ENCODE results near the gene EDN1.

EDN1 gene

DNA sequence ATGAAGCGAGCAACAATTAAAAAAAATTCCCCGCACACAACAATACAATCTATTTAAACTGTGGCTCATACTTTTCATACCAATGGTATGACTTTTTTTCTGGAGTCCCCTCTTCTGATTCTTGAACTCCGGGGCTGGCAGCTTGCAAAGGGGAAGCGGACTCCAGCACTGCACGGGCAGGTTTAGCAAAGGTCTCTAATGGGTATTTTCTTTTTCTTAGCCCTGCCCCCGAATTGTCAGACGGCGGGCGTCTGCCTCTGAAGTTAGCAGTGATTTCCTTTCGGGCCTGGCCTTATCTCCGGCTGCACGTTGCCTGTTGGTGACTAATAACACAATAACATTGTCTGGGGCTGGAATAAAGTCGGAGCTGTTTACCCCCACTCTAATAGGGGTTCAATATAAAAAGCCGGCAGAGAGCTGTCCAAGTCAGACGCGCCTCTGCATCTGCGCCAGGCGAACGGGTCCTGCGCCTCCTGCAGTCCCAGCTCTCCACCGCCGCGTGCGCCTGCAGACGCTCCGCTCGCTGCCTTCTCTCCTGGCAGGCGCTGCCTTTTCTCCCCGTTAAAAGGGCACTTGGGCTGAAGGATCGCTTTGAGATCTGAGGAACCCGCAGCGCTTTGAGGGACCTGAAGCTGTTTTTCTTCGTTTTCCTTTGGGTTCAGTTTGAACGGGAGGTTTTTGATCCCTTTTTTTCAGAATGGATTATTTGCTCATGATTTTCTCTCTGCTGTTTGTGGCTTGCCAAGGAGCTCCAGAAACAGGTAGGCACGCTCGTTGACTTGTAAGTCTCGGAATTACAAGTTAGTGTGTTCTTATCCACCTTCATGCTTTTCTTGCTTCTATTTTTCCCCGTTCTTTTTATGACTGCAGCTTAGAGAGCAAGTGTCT lies at the start of gene EDN1:
EDN1 (plus strand) TSS at position 429 of the 888 bp plus-strand sequence; CDS start at position 698, 269 bp downstream.
- DNase-seq: peak; percentile 78

DNA sequence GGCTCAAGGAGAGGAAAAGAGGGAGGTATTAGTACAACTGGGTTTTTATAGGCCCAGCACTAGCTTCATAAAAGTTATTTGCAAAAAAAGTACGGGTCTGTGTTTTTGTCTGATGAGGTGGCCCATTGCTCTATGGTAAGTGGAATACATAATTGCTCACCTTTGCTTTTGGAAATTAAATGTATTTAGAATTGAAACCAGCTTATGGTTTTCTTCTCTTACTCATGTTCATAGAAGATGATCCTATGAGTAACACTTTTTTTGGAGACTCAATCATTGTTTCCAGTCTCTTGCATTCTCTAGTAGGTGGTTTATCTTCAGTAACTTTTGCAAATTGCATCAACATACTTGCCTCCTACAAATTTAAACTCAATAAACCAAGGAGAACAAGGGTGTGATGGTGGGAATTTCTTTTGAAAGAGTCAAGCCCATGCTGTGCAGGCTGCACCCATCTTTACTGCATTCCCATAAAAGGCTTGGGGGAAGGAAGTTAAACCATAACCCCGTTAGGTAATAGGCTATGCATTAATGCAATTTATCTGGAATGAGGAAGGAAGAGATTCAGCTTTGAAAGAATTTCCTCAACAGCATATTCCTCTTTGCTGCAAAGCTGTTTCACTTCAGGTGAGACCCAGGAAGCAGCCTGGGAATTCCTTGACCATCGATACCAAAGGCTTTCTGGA lies 48.5 kb upstream of the EDN1 start:
- DNase-seq: no peak

DNA sequence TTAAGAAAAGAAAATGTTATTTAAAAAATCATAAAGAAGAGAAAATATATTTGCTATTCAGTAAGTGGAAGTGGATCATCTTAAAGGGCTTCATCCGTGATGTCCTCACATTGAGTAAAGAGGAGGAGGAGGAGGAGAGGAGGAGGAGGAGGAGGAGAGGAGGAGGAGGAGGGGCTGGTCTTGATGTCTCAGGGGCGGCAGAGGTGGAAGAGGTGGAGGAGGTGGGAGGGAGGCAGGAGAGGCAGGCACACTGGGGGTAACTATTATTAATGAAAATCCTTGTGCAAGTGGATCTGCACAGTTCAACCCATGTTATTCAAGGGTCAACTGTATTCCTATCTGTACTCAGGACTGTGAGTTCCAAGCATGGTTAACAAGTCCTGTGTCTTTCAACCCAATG lies 47.0 kb upstream of the EDN1 start:
- no peak for DNase-seq

DNA sequence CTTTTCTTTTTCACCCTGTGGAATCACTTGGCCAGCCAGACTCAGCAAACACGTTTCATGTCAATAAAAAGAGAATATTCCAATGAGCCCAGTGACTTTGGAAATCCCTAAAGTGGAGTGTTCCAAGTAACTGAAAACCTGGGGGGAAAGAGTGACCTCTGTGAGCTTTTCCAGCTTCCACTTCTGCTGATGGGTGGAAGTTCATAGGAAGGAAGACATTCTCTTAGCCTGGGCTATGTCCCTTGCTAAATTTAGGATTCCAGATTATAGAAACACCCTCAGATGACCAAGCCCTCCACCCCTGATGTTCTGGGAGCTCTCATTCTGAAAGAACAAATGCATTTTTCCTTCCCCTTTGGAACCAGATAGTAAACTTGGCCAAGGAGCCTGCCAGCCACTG lies 44.8 kb upstream of the EDN1 start:
- no peak for DNase-seq

DNA sequence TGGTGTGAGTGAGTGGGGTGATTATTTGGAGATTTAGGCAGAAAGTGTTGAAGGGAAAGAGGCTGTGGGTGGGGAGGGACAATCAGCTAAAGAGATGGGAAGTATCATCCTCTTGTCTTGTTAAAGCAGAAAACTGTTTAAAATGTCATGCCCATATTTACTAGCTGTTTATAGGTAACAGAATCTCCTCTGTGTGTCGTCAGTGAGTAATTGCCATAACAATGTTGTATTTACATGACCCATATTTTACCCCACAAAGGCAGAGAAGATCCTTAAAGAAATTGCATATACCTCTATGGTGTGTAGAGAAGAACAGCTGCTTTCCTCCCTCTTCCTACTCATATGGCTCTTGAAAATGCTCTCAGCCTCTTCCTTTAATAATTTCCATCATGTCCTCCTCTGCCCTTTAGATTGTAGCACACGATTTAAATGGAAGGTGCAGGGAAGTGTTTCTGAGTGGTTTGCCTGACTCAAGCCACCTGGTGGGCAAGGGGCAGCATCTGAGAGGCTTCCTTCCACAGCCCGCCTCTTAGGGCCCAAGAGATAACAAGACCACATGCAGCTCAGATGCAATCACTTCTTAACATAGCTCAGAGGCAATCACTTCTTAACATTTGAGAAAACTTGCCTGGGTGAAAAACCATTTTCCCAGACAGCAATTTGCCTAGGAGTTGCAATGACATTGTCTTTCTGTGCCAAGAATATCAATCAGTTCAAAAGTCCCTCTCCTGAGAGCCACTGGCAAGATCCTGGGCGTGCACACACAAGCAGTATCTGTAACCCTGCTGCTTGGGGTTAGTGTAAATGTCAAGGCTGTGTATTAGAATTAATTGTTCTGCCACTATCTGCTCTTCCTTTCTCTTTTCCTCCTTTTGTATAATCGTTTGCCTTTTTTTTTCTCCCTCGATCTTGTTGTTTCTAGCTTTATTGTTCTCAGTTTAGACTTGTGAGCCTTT lies 44.1 kb upstream of the EDN1 start:
- peak; percentile 77 for DNase-seq

DNA sequence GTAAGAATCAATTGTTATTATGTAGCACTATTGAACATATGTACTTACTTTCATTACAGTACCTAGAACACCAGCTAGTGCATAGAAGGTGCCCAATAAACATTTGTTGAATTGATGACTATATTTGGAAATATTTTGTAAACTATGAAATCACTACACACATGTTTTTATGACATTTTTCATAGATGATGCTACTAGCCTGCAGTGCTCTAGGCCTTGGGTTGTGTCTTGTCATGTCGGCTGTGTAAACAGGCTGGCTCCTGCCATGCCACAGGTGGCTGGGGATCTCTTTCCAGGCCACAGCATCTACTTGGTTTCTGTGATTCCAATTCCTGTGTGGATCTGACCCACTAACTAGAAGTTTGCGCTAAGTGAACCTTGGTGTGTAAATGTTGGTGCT lies 43.3 kb upstream of the EDN1 start:
- DNase-seq: no peak

DNA sequence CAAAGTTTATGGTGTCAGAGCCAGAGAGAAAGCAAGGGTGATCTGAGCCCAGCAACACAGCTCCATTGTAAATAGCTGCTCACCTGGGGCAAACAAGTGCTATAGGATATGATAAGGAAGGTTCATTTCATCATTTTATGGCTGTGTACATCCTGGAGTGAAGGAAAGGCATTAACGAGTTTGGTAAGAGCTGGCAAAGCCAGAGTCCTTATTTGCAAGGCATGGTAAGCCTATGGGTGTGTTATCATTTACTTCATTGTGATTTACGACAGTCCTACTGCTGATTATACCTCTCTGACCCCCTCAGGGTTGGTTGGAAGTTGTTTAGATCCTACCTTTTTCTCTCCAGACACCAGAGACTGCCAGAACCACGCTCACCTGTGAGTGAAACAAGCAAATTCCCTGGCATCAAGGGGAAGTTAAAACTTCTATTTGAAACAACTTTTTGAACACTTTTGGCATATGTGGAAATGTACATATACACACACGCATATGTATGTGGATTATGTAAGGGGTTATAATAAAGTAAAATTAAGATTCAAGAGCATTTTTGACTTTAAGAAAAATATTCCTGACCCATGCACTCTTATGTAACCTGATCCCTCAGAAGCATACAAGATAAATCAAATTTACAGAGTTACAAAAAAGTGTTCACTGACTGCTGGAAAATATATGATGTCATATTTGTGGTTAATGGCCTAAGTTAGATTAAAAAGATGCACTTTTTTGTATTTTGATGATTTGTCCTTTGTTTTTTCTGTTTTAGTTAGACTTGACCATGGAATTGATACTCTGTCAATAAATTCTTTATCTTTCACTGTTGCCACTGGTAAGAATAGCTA lies 40.4 kb upstream of the EDN1 start:
- no peak for DNase-seq

DNA sequence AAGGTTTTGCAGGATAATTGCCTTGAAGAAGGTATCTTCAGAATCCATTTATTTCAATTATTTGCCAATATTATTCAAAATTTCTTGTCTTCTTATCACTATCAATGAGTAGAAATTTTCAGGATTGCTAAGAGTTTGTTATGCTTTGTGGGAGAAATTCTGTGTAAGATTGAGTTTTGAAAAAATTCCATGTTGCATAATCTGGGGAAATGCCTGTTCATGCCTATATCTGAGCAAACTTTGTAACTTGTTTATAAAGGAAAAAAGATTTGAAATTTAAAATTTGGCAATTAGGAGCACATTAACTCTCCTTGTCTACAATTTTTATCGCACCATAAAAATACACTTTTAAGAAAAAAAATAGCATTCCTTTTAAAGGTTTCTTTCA lies 39.8 kb upstream of the EDN1 start:
- no peak for DNase-seq

DNA sequence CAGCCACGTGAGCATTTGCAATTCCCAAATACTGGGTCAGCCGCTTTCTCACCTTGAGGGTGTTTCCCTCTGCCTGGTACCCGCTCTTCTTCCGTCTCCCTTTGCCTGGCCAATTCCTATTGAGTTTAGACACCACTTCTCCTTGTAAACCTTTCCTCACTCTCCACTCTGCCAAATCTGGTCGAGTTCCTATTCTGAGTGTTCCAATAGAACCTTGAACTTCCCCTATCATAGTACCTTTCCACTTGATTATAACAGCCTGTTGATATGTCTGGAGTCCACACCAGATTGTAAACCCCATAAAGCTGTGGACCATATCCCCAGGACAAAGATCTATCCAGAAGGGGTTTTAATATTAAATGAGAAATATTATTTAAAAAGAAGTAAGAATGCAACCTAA lies 36.0 kb upstream of the EDN1 start:
- DNase-seq: no peak

DNA sequence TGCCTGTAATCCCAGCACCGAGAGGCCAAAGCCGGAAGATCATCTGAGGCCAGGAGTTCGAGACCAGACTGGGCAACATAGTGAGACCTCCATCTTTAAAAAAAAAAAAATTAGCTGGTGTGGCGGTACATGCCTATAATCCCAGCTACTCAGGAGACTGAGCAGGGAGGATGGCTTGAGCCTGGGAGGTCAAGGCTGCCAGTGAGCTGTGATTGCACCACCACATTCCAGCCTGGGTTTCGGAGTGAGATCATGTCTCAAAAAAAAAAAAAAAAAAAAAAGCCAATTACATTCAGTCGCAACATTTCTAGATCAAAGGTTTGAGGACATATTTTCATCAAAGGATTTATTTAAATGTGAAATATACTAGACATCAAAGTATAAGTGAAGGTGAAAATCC lies 32.0 kb upstream of the EDN1 start:
- DNase-seq: no peak

DNA sequence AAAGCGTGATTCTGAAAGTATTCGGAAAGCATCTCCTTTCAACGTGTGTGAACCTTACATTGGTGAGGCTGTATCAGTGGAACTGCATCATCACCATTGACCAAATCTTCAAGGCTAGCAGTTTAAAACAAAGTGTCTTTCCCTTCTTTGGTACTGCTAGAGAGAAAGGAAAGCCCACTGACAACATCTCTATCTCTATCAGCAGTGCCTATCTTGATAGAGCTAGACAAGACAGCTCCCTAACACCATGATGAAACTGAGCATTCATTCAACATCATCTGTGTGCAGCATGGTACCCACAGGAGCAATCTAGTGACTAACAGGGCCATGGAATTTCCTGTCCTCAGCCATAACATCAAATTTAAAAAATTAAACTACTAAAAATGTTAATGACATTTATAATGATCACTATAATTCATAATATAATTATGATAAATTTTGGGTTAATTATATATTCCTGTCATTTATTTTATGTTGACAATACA lies 31.5 kb upstream of the EDN1 start:
- no peak for DNase-seq

DNA sequence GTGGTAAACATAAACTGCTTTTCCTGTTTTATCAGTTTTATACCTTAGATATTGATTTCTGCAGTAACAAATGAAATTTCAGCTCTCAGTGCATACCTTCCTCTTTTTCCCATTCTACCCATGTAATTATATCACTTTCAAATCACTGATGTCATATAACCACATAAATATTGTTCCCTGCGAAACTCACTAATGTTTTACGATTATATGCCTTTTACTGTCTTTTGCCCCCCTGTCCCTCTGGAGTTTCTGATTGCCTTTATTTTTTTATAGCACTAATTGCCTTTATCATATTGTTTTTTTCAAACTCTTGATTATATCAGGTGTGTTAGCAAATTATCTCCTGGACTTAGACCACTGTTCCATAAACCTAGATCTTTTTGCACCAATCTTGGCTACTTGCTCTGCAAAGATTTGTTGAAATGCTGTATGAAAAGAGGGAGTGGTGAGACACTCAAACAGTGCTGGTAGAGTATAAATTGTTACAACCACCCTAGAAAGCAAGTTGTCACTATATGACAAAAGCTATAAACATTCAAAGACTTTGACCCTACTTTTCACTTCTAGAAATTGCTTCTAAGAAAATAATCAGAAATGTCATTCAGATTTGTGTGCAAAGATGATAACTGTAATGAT lies 29.6 kb upstream of the EDN1 start:
- DNase-seq: no peak

DNA sequence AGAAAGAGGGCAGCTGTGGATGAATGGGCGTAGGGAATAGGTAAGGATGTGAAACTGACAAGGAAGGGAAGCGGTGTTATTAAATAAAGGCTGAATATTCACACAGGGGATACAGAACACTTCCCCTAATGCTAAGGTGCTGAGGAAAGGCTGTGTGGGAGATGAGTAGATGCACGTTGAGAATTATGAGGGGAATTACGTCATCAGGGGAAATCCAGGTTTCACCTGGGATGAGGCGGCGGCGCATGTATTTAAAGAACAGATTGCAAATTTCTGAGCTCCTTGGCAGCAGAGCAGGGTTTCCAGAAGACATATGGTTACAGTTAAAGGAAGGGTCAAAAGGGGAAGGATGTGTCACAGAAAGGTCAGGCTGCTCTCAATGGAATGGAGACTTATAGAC lies 28.7 kb upstream of the EDN1 start:
- no peak for DNase-seq

DNA sequence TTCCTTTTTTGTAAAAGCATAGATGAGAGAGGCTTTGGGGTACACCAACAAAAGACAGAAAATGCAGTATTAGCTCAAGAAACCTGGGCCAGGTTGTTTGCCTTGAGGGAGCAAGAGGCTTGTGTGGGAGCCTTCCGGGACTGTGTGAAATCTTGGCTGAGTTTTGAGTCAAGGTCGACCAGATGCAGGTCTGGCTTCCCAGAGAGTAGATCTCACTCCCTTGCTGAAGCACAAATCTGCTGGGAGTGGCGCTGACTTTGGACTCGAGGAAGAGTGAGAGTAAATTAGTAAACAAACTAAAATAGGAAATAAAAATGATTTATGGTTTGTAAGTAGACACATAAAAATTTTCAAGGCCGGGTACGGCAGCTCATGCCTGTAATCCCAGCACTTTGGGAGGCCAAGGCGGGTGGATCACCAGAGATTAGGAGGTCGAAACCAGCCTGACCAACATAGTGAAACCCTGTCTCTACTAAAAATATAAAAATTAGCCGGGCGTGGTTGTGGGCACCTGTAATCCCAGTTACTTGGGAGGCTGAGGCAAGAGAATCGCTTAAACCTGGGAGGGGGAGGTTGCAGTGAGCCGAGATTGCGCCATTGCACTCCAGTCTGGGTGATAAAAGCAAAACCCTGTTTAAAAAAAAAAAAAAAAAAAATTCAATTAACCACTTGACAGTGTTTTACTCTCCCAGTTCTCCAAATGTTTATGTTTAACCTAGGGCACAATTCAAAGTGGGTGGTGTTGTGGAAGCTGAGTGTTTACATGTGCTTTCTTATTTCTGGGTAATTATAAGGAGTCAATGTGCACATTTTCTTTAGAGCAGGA lies 27.7 kb upstream of the EDN1 start:
- no peak for DNase-seq

DNA sequence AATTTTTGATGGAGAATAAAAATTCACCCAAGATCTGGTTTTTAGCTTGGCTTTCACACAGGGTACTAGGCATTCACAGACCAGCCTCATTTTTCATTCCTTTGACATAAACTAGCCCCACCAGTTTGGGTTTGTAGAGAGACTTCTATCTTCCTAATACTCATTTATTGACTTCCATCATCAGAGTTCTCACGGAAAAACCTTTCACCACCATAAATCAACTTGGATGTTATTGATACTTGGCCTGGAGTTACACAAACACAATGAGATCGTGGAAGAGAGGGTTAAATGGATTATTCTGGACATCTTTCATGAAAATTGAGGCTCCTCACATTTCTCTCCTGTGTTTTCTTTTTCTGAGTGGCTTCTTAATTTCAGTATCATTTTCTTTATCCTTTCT lies 26.8 kb upstream of the EDN1 start:
- no peak for DNase-seq

DNA sequence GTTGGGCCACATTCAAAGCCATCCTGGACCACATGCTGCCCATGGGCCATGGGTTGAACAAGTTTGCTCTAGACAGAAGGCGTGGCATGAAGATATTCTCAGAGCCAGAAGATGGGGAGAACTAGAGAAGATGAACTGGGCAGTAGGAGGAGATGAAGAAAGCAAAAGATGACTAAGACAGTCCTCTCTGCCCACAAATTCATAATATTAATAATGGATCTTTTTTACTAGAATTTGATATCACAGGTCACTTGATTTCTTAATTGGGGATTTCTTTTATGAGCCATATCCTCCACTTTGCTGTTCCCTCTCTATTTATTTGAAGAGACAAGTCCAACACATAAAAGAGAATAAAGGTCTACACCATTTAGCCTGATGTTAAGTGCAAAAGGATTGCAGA lies 25.5 kb upstream of the EDN1 start:
- no peak for DNase-seq

DNA sequence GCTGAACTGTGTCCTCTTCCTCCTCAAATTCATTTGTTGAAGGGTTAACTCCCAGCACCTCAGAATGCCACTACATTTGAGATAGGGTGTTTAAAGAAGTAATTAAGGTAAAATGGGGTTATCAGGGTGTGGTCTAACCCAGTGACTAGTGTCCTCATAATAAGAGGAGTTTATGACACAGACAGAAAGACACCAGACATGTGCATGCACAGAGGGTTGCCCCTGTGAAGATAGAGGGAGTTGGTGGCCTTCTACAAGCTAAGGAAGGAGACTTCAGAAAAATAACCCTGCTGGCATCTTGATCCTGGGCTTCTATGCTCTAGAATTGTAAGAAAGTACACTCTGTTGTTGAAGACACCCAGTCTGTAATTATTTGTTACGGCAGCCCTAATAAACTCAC lies 24.9 kb upstream of the EDN1 start:
- no peak for DNase-seq

DNA sequence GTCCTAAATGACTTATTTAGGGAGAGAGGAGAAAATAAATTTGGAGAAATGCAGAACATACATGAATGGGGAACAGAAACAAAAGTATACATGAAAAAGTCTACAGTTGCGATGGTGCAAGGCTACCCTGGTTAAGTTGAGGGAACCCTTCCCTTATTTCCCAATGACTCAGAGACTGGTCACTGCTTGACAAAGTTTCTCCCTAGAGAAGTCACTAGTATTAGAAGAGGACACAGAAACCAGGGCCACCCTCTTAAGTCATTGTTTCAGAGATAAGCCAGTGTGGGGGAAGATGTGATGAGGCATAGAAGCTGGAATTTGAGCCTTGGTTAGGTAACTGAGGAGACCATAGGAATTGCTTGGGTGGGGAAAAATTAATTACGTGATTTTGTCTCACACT lies 24.4 kb upstream of the EDN1 start:
- no peak for DNase-seq

DNA sequence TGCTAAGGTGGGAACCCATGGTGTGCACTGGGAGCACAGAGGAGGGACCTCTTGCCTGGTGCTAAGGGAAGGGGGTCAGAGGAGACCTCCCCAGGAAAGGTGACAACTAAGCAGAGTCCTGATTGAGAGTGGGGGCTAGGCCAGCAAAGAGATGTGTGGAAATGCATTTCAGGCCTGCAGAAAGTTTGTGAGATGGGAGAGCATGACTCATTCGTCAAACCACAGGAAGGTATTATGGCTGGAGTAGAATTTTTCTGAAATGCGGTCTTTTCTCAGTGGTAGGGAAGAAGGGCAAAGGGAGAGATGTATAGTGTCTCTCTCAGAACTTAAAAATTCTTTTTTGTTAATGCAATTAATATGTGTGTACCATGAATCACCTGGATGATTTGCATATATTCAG lies 23.6 kb upstream of the EDN1 start:
- DNase-seq: no peak

DNA sequence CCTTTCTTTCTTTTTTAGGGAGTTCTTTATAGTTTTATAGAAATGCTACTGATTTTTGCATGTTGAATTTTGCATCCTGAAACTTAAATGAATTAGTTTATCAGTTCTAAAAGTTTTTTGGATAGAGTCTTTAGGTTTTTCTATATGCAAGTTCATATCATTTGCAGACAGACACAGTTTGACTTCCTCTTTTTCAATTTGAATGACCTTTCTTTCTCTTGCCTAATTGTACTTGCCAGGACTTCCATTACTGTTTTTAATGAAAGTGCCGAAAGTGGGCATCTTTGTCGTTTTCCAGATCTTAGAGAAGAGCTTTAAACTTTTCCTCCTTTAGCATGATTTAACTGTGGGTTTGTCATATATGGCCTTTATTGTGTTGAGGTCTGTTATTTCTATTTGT lies 21.1 kb upstream of the EDN1 start:
- no peak for DNase-seq

Data from NCI-H2227 treated with DMSO at 0.1 percent for 48 hours (cell line).